DND-41 (cell line): ENCODE data around the gene KRTAP3-2.

Source experiments
- ATAC-seq: fragments of 200-7000 bp; cut with Tn5 transposase; 3 replicates; pipeline ENCODE4 v1.9.1; 2021; ENCODE audit warnings: low read depth; ENCODE audit not compliant: insufficient read depth
- DNase-seq: peaks from one replicate; pipeline ENCODE4 v3.0.0-alpha.2; 2020
- H2AFZ ChIP-seq: 2 replicates; pipeline ENCODE4 v1.6.0; 2012; ENCODE audit warnings: low read depth, low read length
- H3K27ac ChIP-seq: 2 replicates; pipeline ENCODE4 v1.5.1; 2012; ENCODE audit warnings: low read length, inconsistent platforms
- H3K27me3 ChIP-seq: fragments of 200-600 bp; sonication (generic); 2 replicates; pipeline ENCODE4 v1.6.0; 2012; ENCODE audit warnings: low read length, mild to moderate bottlenecking, inconsistent platforms; ENCODE audit not compliant: insufficient read depth, poor library complexity
- H3K36me3 ChIP-seq: 2 replicates; pipeline ENCODE4 v1.5.1; 2012; ENCODE audit warnings: low read length, inconsistent platforms; ENCODE audit not compliant: insufficient read depth
- H3K4me1 ChIP-seq: 2 replicates; pipeline ENCODE4 v1.5.1; 2012; ENCODE audit warnings: mild to moderate bottlenecking, low read length; ENCODE audit not compliant: insufficient read depth
- H3K4me2 ChIP-seq: 2 replicates; pipeline ENCODE4 v1.6.0; 2012; ENCODE audit warnings: mild to moderate bottlenecking, moderate library complexity, low read length, inconsistent platforms; ENCODE audit not compliant: insufficient read depth
- H3K4me3 ChIP-seq, 2 experiments: fragments of 200-600 bp in 1 of 2; shearing (Covaris generic) in 1 of 2; 2 replicates each; pipeline ENCODE4 v1.5.1; 2012 to 2016; ENCODE audit warnings: inconsistent platforms in 2 of 2, low read length in 2 of 2, mild to moderate bottlenecking in 2 of 2, low read depth in 1 of 2, moderate library complexity in 1 of 2
- H3K79me2 ChIP-seq: 2 replicates; pipeline ENCODE4 v1.6.0; 2012; ENCODE audit warnings: low read length, inconsistent platforms; ENCODE audit not compliant: insufficient read depth
- H3K9ac ChIP-seq: 2 replicates; pipeline ENCODE4 v1.6.0; 2012; ENCODE audit warnings: low read depth, mild to moderate bottlenecking, inconsistent platforms, low read length, moderate library complexity
- H3K9me3 ChIP-seq: 2 replicates; pipeline ENCODE4 v1.5.1; 2012; ENCODE audit warnings: low read length, moderate library complexity, mild to moderate bottlenecking, inconsistent platforms; ENCODE audit not compliant: insufficient read depth, severe bottlenecking
- H4K20me1 ChIP-seq: 2 replicates; pipeline ENCODE4 v1.6.0; 2012; ENCODE audit warnings: low read length; ENCODE audit not compliant: insufficient read depth
- EZH2 ChIP-seq: IDR thresholded peaks from 3 replicates; pipeline ENCODE4 v1.6.1; 2012; ENCODE audit warnings: borderline replicate concordance, low read depth, mild to moderate bottlenecking, moderate library complexity, low read length, inconsistent platforms; ENCODE audit not compliant: severe bottlenecking
- TF ChIP-seq, protein P1 (sequence below): IDR thresholded peaks from 2 replicates; pipeline ENCODE4 v1.5.1; 2012; ENCODE audit warnings: borderline replicate concordance, low read length, moderate library complexity, mild to moderate bottlenecking; ENCODE audit not compliant: poor library complexity, severe bottlenecking; ENCODE audit errors: extremely low read depth

KRTAP3-2 gene

DNA sequence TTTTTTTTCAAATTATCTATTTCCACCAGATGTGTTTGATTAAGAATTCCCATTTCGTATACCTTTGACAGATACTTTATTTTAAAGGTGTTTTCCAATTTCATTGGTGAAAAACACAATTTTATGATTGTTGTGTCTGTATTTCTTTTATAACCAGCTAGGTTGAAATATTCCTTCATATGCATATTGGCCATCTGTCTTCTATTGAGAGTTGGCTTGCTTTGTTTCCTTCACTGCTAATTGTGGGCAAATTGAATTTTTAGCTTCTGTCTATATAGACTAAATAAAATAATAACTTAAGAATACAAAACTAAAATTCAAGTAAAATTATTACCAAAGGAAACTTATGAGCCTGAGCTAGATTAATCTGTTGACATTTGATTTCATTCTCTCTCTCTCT is 4.6 kb downstream of the KRTAP3-2 start:
- Histone ChIP-seq H3K9ac (no peak overlapping the region), H3K27me3 (peaks cover 41% of the 10 kb centered on the region), H2AFZ (no peak overlapping the region), H3K27ac (no peak overlapping the region), H3K36me3 (no peaks in the 10 kb centered on the region), H3K4me1 (no peaks in the 10 kb centered on the region), H3K4me2 (no peak overlapping the region), H3K9me3 (no peaks in the 10 kb centered on the region), H3K4me3 (no peak overlapping the region), H3K79me2 (no peaks in the 10 kb centered on the region), H4K20me1 (no peaks in the 10 kb centered on the region)
- no peak for TF ChIP-seq EZH2
- TF ChIP-seq, protein P1, sequence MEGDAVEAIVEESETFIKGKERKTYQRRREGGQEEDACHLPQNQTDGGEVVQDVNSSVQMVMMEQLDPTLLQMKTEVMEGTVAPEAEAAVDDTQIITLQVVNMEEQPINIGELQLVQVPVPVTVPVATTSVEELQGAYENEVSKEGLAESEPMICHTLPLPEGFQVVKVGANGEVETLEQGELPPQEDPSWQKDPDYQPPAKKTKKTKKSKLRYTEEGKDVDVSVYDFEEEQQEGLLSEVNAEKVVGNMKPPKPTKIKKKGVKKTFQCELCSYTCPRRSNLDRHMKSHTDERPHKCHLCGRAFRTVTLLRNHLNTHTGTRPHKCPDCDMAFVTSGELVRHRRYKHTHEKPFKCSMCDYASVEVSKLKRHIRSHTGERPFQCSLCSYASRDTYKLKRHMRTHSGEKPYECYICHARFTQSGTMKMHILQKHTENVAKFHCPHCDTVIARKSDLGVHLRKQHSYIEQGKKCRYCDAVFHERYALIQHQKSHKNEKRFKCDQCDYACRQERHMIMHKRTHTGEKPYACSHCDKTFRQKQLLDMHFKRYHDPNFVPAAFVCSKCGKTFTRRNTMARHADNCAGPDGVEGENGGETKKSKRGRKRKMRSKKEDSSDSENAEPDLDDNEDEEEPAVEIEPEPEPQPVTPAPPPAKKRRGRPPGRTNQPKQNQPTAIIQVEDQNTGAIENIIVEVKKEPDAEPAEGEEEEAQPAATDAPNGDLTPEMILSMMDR: no peak
- ATAC-seq (no peak), DNase-seq (no peak)

DNA sequence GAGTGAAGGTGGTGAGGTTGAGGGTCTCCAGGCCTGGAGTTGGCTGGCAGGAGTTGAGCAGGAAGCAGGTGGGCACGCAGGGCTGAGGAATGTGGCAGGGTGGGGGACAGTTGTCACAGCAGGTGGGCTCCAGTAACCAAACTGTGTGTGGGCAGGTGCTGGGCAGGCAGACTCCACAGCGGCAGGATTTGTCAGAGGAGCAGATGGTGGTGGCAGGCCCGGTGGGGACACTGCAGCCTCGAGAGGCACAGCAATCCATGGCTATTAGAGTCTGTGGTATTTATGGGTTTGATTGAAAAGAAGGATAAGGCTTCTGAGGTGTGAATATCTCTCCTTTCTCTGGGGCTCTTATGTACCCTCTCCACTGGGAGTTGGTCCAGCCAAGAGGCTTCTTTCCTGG is 5.9 kb downstream of the KRTAP3-2 start, which contains the start of gene KRTAP3-3:
TSS of gene KRTAP3-3 (minus strand) at position 326 of the 400 bp plus-strand sequence. CDS start at position 259, 67 bp downstream.
- peak; percentile 13 for DNase-seq
- Histone ChIP-seq H3K9me3 (no peaks in the 10 kb centered on the region), H3K36me3 (no peaks in the 10 kb centered on the region), H3K4me1 (no peaks in the 10 kb centered on the region), H3K27me3 (peaks cover 35% of the 10 kb centered on the region), H3K4me3 (no peak within 1 kb of the TSS), H3K4me2 (no peak within 1 kb of the TSS), H2AFZ (no peak within 1 kb of the TSS), H3K27ac (no peak within 1 kb of the TSS), H4K20me1 (no peaks in the 10 kb centered on the region), H3K79me2 (no peaks in the 10 kb centered on the region), H3K9ac (no peak within 1 kb of the TSS)
- TF ChIP-seq, protein P1: no peak
- TF ChIP-seq EZH2: no peak
- ATAC-seq: peak; percentile 33; the same call in 1 of the 3 replicates

DNA sequence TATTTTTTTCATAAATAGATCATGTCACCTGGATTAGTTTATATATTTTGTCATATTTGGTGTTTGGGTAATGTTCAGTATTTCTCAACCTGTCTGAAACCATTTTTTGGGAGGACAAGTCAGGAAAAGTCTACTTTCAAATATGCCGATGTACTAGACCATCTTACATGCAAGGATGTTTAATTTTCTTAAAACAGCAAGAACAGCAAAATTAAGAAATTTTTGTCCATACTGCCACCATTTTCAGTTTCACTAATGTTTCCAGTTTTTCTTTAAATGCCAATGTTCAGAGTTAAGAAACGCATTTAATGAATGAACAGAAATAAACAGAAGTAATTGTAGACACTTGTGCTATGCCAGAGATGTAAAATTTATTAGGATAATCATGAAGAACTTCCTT is 6.6 kb downstream of the KRTAP3-2 start:
- no peaks in the 10 kb centered on the region for H3K4me1 ChIP-seq
- no peaks in the 10 kb centered on the region for H3K36me3 ChIP-seq
- DNase-seq (no peak), ATAC-seq (no peak)
- TF ChIP-seq, protein P1: no peak
- TF ChIP-seq EZH2: no peak
- no peak overlapping the region for H2AFZ ChIP-seq
- H4K20me1 ChIP-seq: no peaks in the 10 kb centered on the region
- H3K27me3 ChIP-seq: peaks cover 38% of the 10 kb centered on the region
- H3K4me2 ChIP-seq: no peak overlapping the region
- no peaks in the 10 kb centered on the region for H3K79me2 ChIP-seq
- no peak overlapping the region for H3K27ac ChIP-seq
- H3K9ac ChIP-seq: no peak overlapping the region
- no peaks in the 10 kb centered on the region for H3K9me3 ChIP-seq
- H3K4me3 ChIP-seq: no peak overlapping the region

DNA sequence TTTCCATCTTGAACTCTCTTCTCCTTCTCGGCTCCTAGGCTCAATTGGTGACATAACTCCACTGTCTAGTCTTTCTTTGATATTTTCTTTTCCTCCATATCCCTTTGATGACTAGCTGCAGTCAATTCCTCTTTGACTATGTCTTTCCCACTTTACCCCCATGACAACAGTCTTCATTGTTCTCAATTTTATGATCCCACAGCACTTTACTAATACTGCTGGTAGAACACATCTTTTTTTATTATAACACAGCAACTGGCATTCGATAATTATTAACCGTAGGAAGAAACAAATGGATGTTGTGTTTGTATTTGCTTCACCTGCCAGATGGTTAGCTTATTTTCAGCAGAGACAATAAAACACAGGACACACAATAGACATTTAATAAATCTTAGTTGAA is 7.0 kb downstream of the KRTAP3-2 start:
- no peak overlapping the region for H3K4me3 ChIP-seq
- H3K4me2 ChIP-seq: no peak overlapping the region
- ATAC-seq (no peak), DNase-seq (no peak)
- H3K9ac ChIP-seq: no peak overlapping the region
- H3K9me3 ChIP-seq: no peaks in the 10 kb centered on the region
- H2AFZ ChIP-seq: no peak overlapping the region
- H3K27ac ChIP-seq: no peak overlapping the region
- no peaks in the 10 kb centered on the region for H3K36me3 ChIP-seq
- TF ChIP-seq, protein P1: no peak
- TF ChIP-seq EZH2: no peak
- no peaks in the 10 kb centered on the region for H3K79me2 ChIP-seq
- H4K20me1 ChIP-seq: no peaks in the 10 kb centered on the region
- peaks cover 38% of the 10 kb centered on the region for H3K27me3 ChIP-seq
- H3K4me1 ChIP-seq: no peaks in the 10 kb centered on the region
